CD4-positive, alpha-beta memory T cell (primary cell): ENCODE results near the gene SCRN3. TPM values are rescaled to one million over a fixed set of nuclear protein-coding genes. Genes with fewer than 3 reads are reported as not detected.
A peak's percentile ranks its signal among the peaks of the same experiment; 100 is the strongest.

Experiments
- CTCF ChIA-PET: fragments of 350-600 bp; sonication (Branson Sonifier 250); formaldehyde crosslinking; loops from one replicate; lab custom pipeline; 2021; ENCODE audit warnings: inconsistent platforms; ENCODE audit not compliant: partially characterized antibody; lab: Charles Lee
- POLR2A ChIA-PET: fragments of 350-600 bp; sonication (Branson Sonifier 250); formaldehyde crosslinking; loops from one replicate; lab custom pipeline; 2021; ENCODE audit not compliant: partially characterized antibody; lab: Charles Lee
- DNase-seq, 5 donors: peaks; one replicate each; pipeline versions ENCODE4 v3.0.0 to v3.0.0-alpha.2; 2020 to 2022; ENCODE audit warnings: mixed read lengths in 1 of 5
- H3K27ac ChIP-seq: one replicate; pipeline ENCODE4 v1.7.0; 2013; ENCODE audit warnings: low read depth, low read length
- H3K27me3 ChIP-seq: 2 replicates; pipeline ENCODE4 v1.7.0; 2013; ENCODE audit warnings: mild to moderate bottlenecking, low read length, moderate library complexity; ENCODE audit not compliant: insufficient read depth
- H3K36me3 ChIP-seq: 2 replicates; pipeline ENCODE4 v1.7.0; 2013; ENCODE audit warnings: mild to moderate bottlenecking, low read length, moderate library complexity; ENCODE audit not compliant: insufficient read depth
- H3K4me1 ChIP-seq: 2 replicates; pipeline ENCODE4 v1.7.0; 2013; ENCODE audit warnings: mild to moderate bottlenecking, low read length, moderate library complexity; ENCODE audit not compliant: insufficient read depth
- H3K4me3 ChIP-seq, 2 donors: one replicate each; pipeline ENCODE4 v1.7.0; 2013; ENCODE audit warnings: low read length in 2 of 2, mild to moderate bottlenecking in 1 of 2
- H3K9me3 ChIP-seq, 2 donors: one replicate each; pipeline ENCODE4 v1.7.0; 2013; ENCODE audit warnings: low read length in 2 of 2, control low read depth in 1 of 2; ENCODE audit not compliant: control insufficient read depth in 1 of 2
- H3K27ac Mint-ChIP-seq, 7 donors: one replicate each; pipeline ENCODE4 v1.8.0; 2020 to 2021; ENCODE audit warnings: mixed read lengths in 7 of 7, mild to moderate bottlenecking in 6 of 7, inconsistent platforms in 3 of 7, moderate library complexity in 3 of 7
- H3K27me3 Mint-ChIP-seq, 2 donors: one replicate each; pipeline ENCODE4 v1.8.0; 2020 to 2021; ENCODE audit warnings: mixed read lengths in 2 of 2
- H3K36me3 Mint-ChIP-seq, 2 donors: one replicate each; pipeline ENCODE4 v1.8.0; 2020 to 2021; ENCODE audit warnings: mixed read lengths in 2 of 2, inconsistent platforms in 1 of 2, mild to moderate bottlenecking in 1 of 2
- H3K4me1 Mint-ChIP-seq, 4 donors: one replicate each; pipeline ENCODE4 v1.8.0; 2020 to 2021; ENCODE audit warnings: mixed read lengths in 4 of 4, mild to moderate bottlenecking in 1 of 4
- H3K4me3 Mint-ChIP-seq, 8 donors: one replicate each; pipeline ENCODE4 v1.8.0; 2020 to 2021; ENCODE audit warnings: mixed read lengths in 8 of 8, mild to moderate bottlenecking in 7 of 8, moderate library complexity in 6 of 8, inconsistent platforms in 3 of 8
- H3K9me3 Mint-ChIP-seq, 8 donors: one replicate each; pipeline ENCODE4 v1.8.0; 2020 to 2021; ENCODE audit warnings: mixed read lengths in 8 of 8, mild to moderate bottlenecking in 5 of 8, inconsistent platforms in 3 of 8, moderate library complexity in 1 of 8
- intact Hi-C: fragments of 100-400 bp; cut with micrococcal nuclease; formaldehyde crosslinking; loops from one replicate; pipeline ENCODE4 v1.15.1; 2023
- polyA plus RNA-seq, 2 donors: library from polyadenylated mRNA; unstranded; fragments of 300-500 nt; fragmentation: Illumina TruSeq; gene quantifications; one replicate each; pipeline ENCODE4 v1.2.3, GENCODE V29; 2021
- total RNA-seq, 2 experiments: library from RNA; stranded (reverse); gene quantifications; one replicate each; pipeline ENCODE4 v1.2.3, GENCODE V29; 2021

Gene SCRN3
- total and polyA plus RNA-seq, 4 experiments from 2014 or later = 10.8 to 15.2 (median 13.2) TPM

- intact Hi-C loops = no loop called here
- DNase-seq = no peak
- CTCF ChIA-PET = interaction anchor here (0.6 to 1.7 kb wide), 6 partner anchors 10 to 276 kb away, joined by 3 to 6 read pairs (median 4); partner anchors contain the start of gene WIPF1
- no peaks in the 10 kb centered on the region for H3K9me3 ChIP-seq
- Mint-ChIP-seq H3K4me3 (no peak overlapping the region), H3K4me1 (peaks cover 5 to 20% (median 10%) of the 10 kb centered on the region in 4 donors), H3K27me3 (no peaks in the 10 kb centered on the region), H3K27ac (peak overlapping the region in 4 of 7 donors; percentile 16 to 77 (median 46)), H3K9me3 (no peaks in the 10 kb centered on the region), H3K36me3 (peaks cover 16 to 18% of the 10 kb centered on the region in 2 donors)
- no peaks in the 10 kb centered on the region for H3K36me3 ChIP-seq
- no peaks in the 10 kb centered on the region for H3K4me1 ChIP-seq
- no peak overlapping the region for H3K4me3 ChIP-seq
- no peaks in the 10 kb centered on the region for H3K27me3 ChIP-seq
- H3K27ac ChIP-seq = no peak overlapping the region
- POLR2A ChIA-PET = interaction anchor here (1.0 kb wide), 1 partner anchor 8 kb away, joined by 4 read pairs; no protein-coding TSS in a partner anchor
Observed at GRCh38 chr2:174473796-174474195, 78.3 kb downstream of the SCRN3 start.

GRCh38 chr2:174477759-174478158, 82.2 kb downstream of the SCRN3 start:
- Mint-ChIP-seq H3K27me3 (no peaks in the 10 kb centered on the region), H3K4me1 (peaks cover 12 to 23% (median 15%) of the 10 kb centered on the region in 4 donors), H3K9me3 (no peaks in the 10 kb centered on the region), H3K36me3 (peaks cover 41 to 42% of the 10 kb centered on the region in 2 donors), H3K4me3 (peak overlapping the region in 1 of 8 donors; percentile 58), H3K27ac (peak overlapping the region in 1 of 7 donors; percentile 55)
- Histone ChIP-seq H3K4me1 (no peaks in the 10 kb centered on the region), H3K27ac (no peak overlapping the region), H3K36me3 (peaks cover 14% of the 10 kb centered on the region), H3K9me3 (no peaks in the 10 kb centered on the region), H3K4me3 (no peak overlapping the region), H3K27me3 (no peaks in the 10 kb centered on the region)
- intact Hi-C loops = loop anchor here (1.0 kb wide), 1 partner anchor 10 kb away; the partner anchor contains the start of gene GPR155
- POLR2A ChIA-PET = interaction anchor here (1.0 kb wide), 1 partner anchor 18 kb away, joined by 4 read pairs; no protein-coding TSS in a partner anchor
- CTCF ChIA-PET = interaction anchor here (1.4 to 2.0 kb wide), 2 partner anchors 9 to 15 kb away, joined by 4 to 13 read pairs; partner anchors contain the start of gene GPR155
- DNase-seq = no peak

Other genes starting within 250 kb of the SCRN3 start
- 10 to 100 TPM; 31.1 to 31.2 TPM for gene OLA1, start 147.2 kb upstream of the SCRN3 start, total RNA-seq
- gene OLA1, start 147.2 kb upstream of the SCRN3 start, polyA plus RNA-seq = 10 to 100 TPM; 56.6 to 77.1 TPM
- not detected for gene SP9, start 60.8 kb upstream of the SCRN3 start, total RNA-seq
- gene SP9, start 60.8 kb upstream of the SCRN3 start, polyA plus RNA-seq = not detected
- gene GPR155, start 91.3 kb downstream of the SCRN3 start, total RNA-seq = 10 to 100 TPM; 18.2 to 20.4 TPM
- 10 to 100 TPM in 1 of 2 donors, 1 to 10 TPM in 1; 7.5 to 10.6 TPM for gene GPR155, start 91.3 kb downstream of the SCRN3 start, polyA plus RNA-seq
- gene WIPF1, start 202.1 kb downstream of the SCRN3 start, total RNA-seq = 100 to 1,000 TPM; 483 to 484 TPM
- 100 to 1,000 TPM in 1 of 2 donors, 10 to 100 TPM in 1; 79.2 to 169 TPM for gene WIPF1, start 202.1 kb downstream of the SCRN3 start, polyA plus RNA-seq